Forelimb muscle (tissue), 1 donor: ENCODE results near the gene CYB5D1. TPM values are rescaled to one million over a fixed set of nuclear protein-coding genes. Genes with fewer than 3 reads are reported as not detected.

Source experiments
- DNase-seq: peaks from one replicate; pipeline ENCODE4 v3.0.0-alpha.2; 2013; ENCODE audit warnings: low read depth
- polyA plus RNA-seq: library from polyadenylated mRNA; unstranded; fragments of 120-200 nt; gene quantifications from one replicate; pipeline ENCODE4 v1.2.1, GENCODE V29; 2013; ENCODE audit not compliant: insufficient read length

Gene CYB5D1
- polyA plus RNA-seq, 1 donor, result 7.2 TPM

DNA sequence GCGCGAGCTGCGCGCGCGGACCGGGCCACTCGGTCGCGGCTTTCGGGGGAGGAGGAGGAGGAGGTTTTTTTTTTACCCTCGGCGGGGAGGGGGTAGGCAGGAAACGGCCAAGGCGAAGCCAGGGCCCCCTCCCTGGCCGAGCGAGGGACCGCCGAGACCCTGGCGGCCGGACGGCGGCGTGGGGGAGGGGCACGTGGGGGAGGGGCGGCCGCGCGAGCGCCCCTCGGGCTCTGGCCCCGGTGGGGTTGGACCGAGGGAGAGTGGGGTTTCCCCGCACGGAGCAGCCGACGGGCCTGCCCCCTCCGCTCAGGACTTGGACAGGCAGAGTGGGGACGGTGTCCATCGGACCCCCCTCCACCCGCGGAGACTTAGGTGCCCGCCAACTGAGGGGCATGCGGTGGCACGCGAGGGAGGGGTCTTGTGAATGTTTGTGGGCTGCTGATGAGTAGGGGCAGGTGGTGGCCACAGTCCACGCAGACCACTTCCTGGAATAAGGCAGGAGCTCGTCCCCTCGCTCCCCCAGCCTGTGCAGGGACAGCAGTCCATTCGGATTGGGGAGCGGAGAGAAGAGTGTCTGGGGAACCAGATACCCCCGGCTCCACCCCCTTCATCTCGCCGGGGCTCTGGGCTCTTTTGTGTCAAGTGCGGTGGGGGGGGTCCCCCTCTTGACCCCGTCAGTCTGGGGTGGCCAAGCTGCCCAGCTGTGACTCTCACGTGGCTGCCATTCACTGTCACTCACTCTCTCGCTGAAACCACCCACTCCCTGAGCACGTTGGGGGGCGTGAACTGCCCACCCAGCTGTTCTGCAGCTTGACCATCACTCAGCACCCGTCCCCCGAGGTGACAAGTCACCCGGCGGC lies 27.8 kb downstream of the CYB5D1 start:
- DNase-seq, result no peak

DNA sequence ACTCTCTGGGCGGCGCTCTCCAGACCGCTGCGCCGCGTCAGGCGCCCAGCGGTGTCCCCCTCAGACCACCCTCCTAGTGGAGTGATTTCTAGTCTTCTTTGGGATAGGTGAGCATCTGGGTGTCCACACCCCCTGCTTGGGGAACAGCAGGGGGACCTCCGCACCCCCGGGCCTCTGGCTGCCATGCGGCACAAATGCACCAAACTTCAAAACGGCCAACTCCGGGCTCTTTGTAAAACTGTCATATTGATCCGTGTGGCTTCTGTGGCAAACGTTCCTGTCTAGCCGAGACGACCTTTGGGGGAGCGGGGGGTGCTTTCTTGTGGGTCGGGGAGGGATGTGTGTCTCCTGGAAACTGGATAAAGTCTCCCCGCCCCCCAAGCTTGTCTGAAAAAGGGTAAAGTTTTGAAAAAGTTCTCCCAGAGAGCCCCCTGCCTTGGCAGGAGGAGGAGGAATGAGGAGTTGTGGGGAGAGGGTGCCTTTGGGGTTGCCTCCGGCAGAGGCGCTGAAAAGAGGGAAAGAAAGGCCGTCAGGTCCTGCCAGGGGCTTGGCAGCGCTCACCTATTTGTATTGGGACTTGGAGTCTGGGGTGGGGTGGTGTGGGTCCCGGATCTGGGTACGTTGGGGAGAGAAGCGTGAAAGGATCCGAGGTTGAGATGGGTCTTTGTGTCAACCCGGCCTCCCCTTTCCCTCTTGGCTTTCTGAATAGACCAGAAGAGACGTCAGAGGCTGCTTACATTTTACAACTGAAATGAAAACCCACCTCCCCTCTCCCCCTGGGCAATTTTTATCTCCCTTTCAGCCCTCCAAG lies 28.6 kb downstream of the CYB5D1 start:
- DNase-seq, result no peak

DNA sequence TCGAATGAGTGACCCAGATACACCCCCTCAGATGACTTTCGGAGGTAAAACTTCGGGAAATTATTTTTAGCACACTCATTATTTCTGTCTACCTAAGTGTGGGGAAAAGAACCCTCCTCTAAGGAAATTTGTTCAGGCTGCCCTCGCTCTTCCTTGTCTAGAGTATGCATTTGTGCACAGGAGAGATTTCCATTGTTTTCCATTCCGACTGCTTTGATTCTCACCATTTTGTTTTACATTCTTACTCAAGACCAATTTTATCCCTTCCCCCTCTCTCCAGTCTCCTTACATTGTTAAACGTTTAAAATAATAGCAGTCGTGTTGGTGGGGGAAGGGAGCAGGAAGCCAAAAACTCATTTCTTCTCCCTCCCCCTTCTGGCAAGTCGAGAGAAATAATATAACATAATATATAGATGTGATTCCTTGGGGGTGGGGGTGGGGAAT lies 29.3 kb downstream of the CYB5D1 start:
- DNase-seq, result no peak

GRCh38 chr17:7887482-7888183 lies 29.8 kb downstream of the CYB5D1 start:
- peak; percentile 94 for DNase-seq

GRCh38 chr17:7888184-7888920 lies 30.5 kb downstream of the CYB5D1 start, which contains the start of gene CHD3:
CHD3 (plus strand) TSS chr17:7888789; CDS start chr17:7889001, 212 bp downstream.
- no peak for DNase-seq

DNA sequence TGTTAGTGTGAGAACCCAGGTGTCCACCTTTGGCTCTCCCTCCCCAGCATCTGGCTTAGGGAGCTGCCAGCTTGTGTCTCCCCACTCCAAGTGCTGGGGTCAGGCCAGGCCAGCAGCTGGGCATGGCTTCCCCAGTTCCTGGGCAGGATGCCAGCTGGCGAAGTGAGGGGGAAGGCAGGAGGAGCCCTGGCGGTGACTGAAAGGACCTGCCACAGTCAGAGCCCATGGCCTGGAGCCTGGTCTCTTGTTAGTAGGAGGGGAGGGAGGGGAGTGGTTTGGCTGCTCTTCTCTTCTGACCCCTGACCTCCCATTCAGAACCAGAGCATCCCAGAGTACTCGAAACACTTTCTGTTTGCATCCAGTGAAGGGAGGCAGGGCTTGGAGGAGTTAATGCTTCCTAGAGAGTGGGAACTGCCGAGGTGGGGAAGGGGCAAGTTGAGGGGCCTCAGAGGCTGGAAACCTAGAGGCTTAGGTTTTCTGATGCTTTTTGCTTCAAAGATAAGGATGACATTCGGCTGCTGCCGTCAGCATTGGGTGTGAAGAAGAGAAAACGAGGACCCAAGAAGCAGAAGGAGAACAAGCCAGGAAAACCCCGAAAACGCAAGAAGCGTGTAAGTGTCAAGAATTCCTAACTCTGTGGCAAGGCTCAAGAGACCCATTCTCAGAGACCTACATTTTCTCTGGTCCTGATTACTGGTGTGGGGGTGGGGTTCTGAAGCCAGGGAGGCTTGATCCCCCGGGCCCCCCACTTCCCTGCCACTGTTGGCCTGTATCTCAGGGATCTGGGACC lies 31.6 kb downstream of the CYB5D1 start:
- DNase-seq, result no peak

GRCh38 chr17:7893187-7893880 lies 35.5 kb downstream of the CYB5D1 start:
- DNase-seq, result no peak

GRCh38 chr17:7894226-7894625 lies 36.4 kb downstream of the CYB5D1 start:
- no peak for DNase-seq

DNA sequence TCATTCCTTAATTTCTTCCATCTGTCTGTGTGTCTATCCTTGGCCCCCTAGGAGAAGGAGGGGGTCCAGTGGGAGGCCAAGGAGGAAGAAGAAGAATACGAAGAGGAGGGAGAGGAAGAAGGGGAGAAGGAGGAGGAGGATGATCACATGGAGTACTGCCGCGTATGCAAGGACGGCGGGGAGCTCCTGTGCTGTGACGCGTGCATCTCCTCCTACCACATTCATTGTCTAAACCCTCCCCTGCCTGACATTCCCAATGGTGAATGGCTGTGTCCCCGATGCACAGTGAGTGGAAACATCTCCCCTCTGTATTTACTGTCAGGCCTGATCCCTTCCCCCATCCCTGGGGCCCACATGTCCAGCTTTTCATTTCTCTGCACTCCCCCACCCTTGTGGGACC lies 37.1 kb downstream of the CYB5D1 start:
- no peak for DNase-seq

DNA sequence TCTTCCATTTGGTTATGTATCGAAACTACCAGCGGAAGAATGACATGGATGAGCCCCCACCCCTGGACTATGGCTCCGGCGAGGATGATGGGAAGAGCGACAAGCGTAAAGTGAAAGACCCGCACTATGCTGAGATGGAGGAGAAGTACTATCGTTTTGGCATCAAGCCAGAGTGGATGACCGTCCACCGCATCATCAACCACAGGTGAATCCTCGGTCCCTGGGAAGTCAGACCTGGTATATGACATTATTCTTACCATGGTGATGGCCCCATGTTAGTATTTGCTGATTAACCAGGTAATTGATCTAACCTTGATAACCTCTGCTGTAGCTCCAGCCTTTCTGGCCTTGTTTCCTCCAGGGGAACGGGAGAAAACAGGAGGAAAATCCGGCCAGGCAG lies 39.3 kb downstream of the CYB5D1 start:
- DNase-seq, result no peak

DNA sequence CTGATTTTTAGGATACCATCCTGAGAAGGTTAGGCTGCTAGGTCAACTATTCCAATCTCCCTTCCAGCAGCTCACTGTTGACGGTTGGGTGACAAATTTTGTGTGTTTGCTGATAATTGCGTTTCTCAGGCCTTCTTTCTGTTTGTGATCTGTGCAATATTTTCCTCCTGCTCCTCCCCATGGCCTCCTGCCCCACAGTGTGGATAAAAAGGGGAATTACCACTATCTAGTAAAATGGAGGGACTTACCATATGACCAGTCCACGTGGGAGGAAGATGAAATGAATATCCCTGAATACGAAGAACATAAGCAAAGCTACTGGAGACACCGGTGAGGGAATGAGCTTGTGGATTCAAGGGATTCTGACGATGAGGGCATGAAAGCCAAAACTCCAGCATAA lies 40.0 kb downstream of the CYB5D1 start:
- no peak for DNase-seq

DNA sequence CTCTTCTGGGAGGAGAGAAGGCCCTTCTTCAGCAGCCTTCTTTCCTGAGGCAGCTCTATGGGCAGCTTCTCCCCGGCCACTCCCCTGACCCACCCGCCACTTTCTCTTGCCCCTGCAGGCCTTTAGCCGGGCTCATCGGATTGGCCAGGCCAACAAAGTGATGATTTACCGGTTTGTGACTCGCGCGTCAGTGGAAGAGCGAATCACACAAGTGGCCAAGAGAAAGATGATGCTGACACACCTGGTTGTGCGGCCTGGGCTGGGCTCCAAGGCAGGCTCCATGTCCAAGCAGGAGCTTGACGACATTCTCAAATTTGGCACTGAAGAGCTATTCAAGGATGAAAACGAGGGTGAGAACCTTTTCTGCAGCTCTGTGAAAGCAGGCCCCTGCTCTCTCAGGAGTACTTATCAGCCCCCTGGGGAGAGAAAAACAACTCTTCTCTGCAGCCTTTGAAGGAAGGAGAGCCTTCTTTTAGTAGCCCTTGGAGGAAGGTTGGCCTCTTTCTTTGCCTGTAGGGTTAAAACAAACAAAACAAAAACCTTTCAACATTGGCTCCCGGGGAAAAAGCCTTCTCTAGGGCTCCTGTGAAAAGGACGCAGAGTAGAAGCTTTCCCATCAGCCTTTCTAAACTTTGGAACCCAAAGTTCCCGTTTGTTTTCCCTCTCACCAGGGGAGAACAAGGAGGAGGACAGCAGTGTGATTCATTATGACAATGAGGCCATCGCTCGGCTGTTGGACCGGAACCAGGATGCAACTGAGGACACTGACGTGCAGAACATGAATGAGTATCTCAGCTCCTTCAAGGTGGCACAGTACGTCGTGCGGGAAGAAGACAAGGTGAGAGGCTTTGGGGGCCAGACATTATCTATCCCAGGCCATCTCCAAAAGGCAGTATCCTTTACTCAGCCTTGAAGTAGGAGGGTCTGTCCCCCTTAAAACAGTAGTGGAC lies 45.6 kb downstream of the CYB5D1 start:
- no peak for DNase-seq

- DNase-seq, result no peak
Measured at GRCh38 chr17:7909089-7909488, 51.3 kb downstream of the CYB5D1 start.

GRCh38 chr17:7910281-7910680 lies 52.5 kb downstream of the CYB5D1 start:
- DNase-seq, result no peak

DNA sequence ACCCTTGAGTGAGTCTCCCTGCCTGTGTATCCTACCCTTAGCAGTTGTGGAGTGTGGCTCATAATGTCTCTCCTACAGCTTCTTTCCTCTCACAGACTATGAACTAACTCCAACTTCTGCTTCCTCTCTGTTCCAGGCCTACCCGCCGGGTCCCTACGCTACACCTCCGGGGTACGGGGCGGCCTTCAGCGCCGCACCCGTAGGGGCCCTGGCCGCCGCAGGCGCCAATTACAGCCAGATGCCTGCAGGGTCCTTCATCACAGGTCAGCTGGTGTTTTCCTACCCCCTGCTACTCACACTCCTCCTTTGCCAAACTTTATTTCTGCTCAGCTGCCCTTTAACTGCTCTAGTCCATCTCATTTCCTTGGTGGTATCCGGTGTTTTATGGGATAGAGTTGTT lies 52.9 kb downstream of the CYB5D1 start:
- no peak for DNase-seq

- no peak for DNase-seq
Measured at GRCh38 chr17:7911116-7911515, 53.3 kb downstream of the CYB5D1 start.
